NCI-H524 (cell line): Measurements from ENCODE around the gene MYPN.
A peak's percentile ranks its signal among the peaks of the same experiment; 100 is the strongest.
"Not testable (repeated sequence)": the region's sequence is repeated elsewhere in the genome, so short reads cannot be mapped to it uniquely, and the experiment has no call there.

ENCODE experiments used
- DNase-seq, 2 experiments: peaks; one replicate each; lab custom pipeline; 2025; lab: John Stamatoyannopoulos, UW

The MYPN gene

DNA sequence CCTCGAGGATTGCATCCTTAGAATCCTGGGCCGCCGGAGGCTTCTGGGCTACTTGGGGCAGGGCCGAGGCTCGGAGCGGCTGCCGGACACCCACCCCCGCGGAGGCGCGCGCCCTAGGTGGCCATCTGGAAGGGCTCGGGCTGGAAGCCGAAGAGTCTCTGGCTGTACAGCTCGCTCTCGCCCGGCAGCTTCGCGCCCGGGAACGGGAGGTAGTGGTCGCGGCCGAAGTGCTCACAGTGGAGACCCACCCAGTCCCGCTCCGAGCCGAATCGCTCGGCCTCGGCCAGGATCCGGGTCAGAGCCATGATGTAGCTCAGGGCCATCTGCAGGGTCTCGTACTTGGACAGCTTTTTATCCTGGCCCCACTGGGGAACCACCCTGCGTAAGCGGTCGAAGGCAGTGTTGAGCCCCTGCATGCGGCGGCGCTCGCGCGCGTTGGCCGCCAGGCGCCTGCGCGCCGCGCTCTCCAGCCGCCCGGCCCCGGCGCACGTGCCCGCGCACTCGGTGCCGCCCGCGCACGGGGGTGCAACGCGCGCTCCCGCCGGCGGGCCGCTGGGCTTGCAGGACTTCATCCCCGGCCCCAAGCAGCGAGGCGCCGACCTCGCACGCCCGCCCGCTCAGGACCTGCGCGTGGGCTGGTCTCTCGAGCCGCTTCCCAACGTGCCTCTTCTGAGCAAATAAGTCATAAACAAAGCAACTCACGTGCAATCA lies 122.0 kb downstream of the MYPN start:
- peak; percentile 52 to 66 for DNase-seq

DNA sequence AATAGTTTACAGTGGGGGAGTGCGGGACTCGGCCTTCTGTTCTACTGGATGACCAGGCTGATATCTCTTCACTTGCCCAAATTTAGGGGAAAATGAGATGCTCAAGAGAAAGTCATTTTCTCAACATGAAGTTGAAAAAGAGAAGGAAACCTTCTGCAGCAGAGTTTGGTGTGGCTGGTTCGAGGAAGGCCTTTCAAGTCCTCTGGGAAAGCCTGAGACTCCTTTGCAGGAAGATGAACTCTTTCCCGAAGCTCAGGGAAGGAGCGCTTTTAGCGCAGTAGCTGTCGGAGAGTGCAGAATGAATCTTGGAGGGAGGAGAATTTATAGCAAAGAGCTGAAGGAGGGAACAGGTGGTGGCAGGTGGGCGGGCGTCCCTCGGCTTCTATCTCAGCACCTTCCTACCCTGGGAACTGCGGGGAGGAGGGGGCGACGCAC lies 122.5 kb downstream of the MYPN start, which contains the start of gene ATOH7:
TSS of gene ATOH7 (minus strand) at position 297 of the 435 bp plus-strand sequence. CDS start 436 bp downstream, outside the sequence.
- peak in 1 of 2 experiments; percentile 50 for DNase-seq

DNA sequence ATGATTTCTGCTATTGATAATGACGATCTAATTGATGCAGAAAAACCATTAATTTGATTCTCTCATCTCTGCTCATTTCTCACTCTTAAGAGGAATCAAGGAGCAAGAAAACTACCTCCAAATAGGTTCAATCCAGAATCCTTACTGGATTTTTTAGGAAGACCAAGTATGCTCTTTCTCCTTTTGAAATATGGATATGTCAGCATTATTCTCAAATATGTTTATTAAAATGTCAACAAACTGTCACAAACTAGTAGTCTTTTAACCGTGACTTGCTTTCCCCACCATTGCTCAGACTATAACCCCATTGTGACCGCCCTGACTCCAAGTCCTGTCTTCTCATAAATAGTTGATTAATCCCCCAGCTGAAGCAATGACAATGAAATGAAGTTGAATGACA lies 123.8 kb downstream of the MYPN start:
- DNase-seq, result no peak

DNA sequence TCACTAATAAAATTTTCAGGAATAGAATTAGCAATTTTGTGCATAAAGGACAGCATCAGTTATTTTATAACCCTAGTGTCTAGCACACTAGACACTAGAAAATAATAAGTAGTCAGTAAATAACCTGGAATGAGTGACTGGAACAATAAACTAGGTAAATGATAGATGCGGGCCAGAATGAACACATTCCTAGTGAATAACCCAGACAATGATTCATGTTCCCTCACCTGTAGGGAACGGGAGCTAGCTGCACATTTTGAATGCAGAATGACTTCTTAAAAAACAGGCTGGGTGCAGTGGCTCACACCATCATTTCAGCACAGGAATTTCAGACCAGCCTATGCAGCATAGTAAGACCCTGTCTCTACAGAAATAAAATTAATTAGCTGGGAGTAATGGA lies 125.8 kb downstream of the MYPN start:
- no peak for DNase-seq

DNA sequence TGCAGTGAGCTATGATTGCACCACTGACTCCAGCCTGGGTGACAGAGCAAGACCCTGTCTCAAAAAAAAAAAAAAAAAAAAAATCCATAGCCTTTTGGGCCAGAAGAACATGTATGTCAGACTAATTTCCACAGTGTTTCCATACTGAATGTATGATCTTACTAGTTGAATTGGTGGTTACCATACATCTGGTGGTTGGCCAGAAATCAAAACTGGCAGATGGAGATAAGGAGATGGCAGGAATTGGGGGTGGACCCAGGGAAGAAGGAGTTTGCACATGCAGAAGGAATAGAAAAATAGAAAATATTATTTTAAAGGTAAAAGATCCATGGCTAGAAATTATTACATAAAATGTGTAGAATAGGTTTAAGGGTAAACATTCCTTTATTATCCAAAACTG lies 126.3 kb downstream of the MYPN start:
- DNase-seq, result peak; percentile 12 to 42

DNA sequence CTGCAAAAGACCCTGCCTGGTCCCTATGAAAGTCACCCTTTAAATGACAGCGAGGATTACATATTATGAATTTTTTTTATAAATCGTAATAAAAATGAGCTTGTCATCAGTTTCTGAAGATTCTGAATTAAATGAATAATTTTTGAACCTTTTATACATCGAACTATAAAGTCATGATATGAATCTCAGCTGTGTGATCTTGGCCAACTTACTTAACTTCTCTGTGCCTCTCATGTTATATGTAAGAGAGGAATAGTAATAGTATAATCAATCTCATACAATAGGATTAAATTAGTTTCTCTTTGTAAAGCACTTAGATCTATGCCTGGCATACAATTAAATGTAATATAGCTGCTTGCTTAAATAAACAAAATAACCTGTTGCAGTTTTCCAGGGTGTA lies 127.9 kb downstream of the MYPN start:
- no peak for DNase-seq

DNA sequence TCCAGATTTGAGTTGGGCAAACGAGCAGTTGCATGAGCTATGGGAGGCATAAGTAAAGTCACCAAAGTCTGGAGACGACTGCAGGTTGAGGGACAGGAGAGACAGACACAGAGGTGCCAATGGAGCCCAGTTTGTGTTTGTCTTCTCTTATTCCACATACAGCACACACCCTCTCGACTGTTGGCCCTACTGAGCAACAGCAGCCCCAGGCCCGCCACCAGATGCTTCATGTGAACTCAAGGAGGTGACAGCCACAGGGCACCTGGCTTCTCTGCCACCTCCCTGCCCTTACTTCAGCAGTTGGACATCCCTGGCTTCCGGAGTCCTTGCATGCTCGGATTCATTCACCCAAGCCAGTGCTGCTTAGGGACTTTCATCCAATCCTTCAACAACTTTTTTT lies 129.1 kb downstream of the MYPN start:
- no peak for DNase-seq

DNA sequence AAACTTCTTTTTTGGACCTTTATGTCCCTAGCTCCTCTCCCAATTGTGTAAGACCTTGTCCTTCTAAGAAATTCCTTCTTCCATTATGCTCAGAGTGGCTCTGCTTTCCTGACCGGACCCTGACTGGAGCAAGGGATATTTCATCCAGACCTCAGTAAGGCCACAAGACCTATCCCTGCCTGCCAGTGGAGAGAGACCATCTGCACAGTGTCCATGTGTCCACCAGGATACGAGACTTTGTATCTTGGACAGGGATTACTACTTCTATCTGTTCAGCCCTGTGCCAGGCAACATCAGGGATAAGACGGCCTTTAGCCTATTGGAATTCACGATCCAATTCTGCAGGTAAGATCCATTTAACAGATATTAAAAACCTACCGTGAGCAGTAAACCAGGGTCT lies 129.8 kb downstream of the MYPN start:
- DNase-seq, result no peak

DNA sequence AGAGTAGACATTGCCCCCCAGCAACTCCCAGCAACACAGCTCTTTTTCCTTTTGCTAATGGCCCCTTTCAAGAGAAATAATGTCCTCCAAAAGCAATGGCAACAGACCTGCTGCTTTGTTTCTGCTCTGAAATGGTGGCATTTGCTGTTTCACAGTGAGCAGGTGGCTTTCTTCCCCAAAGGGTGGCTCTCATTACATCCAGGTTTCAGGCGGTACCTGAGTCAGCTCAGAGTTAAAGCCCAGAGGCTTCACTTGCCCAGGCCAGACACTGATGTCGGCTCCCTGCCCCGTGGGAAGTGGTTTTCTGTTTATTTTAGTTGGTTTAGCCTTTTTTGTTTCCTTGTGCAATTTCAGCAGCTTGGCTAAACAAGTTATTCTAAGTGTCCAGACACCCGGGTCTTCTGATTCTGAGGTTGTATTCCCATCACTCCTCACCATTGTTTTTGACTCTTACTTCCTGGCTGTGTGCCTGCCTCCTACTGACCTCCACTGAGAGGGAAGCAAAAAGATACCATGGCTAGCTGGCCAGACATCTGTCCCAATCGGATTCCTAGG lies 130.4 kb downstream of the MYPN start:
- no peak for DNase-seq

DNA sequence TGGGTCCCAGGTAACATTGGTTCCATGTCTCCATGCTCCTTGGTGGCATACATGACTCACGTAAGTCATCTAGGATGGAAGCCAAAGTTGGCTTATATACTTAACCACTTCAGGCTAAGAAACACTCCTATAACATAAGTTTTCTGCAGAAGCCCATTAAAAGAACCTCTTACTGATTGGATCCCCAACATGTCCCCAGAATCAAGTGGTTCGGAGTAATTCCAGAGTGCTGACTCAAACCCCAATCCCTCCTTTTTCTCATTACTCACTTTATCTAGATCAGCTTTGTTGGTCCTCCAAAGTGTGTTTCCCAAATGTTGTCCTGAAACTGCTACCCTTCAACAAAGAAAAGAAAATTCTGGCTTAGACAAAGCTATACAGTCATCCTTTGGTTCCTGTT lies 132.8 kb downstream of the MYPN start:
- DNase-seq, result no peak

DNA sequence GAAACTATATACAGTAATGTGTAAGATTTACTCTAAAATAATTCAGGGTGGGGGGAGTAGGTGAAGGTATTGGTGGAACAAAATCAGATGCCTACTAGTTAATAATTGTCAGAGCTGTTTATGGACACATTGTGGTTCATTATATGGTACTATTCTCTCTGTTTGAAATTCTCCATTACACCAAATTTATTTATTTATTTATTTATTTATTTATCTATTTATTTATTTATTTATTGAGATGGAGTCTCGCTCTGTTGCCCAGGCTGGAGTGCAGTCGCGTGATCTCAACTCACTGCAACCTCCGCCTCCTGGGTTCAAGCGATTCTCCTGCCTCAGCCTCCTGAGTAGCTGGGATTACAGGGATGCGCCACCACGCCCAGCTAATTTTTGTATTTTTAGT lies 137.1 kb downstream of the MYPN start:
- not testable (repeated sequence) for DNase-seq

DNA sequence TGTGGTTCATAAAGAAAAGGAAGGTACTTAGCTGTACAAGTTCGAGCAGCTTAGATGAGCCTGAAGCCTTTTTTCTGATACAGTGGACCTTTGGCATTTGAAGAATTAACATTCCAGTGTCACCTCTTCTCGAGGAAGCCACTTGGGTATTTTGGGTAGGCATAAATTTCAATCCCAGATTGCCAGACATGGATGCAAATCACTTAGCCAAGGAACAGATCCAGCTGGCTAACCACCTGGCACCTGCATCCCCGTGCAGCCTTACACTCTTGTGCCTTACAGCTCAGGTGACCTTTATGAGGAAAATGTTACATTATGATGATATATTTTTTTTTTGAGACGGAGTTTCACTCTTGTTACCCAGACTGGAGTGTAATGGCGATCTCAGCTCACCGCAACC lies 138.6 kb downstream of the MYPN start:
- DNase-seq, result peak in 1 of 2 experiments; percentile 0

DNA sequence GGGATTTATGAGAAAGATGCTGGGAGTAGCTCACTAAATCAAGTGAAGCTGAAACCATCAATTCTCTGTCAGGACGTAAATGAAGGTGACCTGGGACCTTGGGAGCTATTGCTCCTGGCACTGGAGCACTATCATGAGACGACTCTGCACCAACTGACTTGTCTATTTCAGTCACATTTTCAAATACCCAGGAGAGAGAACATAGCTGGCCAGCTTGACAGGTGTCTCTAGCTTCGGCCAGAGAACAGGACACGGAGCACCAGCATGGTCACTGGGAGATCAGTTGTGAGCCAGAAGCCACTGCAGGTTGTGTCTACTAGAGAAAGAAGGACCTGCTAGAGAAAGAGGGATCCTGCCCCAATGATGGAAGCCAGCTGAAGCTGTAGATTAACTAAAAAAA lies 140.0 kb downstream of the MYPN start:
- no peak for DNase-seq

DNA sequence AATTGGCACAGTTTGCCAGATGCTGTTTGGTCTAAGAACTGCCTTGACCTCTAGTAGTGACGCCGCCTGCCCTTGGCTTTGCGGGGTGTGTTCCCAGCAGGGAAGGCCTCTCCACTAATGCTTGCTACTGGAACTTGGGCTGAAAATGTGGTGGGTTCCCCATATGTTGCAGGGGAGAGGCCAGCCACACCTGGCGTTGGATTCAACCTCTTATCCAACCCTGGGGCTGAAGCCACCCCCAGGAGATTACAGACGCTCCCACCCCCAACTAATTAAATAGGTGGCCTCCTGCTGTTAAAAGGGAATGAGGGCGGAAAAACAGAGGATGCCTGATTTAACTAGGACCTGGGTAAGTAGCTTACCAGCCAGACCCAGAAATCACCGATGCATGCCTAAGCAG lies 141.9 kb downstream of the MYPN start:
- DNase-seq, result peak; percentile 85 to 92

DNA sequence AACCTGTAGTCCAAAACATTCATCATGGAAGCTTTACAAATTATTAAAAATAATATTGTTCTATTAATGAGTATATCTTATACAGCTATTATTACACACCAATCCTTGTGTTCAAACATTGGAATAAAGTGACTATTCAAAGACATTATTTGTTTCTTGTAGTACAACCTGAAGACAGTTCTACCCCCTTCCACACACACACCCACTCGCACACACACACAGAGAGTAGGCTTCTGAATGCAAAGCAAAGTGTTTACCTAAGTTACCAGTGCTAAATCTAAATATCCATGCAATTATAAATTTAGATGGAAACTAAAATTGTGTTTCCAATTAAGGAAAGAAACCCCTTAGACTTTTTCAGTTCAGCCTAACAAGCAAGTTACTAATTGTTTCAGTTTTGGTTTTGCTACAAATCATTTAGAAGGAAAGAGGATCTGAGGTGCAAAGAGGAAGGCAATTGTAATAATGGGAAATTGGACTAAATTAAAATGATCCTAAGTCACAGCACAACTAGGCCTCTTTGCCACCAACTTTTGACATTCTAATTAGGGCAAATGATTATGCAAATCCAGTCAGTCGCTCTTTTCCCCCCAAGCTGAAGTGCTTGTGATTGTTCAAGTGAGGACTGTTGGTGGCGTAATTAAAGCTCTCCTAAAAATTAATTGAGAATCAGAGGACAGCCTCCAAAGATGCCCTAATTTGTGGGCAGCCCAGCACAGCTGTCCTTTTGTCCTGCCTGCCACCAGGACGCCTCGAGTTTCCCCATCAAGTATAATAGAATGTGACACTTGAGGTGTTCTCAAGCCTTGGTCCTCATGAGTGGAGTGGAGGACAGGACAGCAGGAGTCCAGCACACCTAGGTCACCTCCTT lies 142.6 kb downstream of the MYPN start:
- peak; percentile 16 to 46 for DNase-seq

DNA sequence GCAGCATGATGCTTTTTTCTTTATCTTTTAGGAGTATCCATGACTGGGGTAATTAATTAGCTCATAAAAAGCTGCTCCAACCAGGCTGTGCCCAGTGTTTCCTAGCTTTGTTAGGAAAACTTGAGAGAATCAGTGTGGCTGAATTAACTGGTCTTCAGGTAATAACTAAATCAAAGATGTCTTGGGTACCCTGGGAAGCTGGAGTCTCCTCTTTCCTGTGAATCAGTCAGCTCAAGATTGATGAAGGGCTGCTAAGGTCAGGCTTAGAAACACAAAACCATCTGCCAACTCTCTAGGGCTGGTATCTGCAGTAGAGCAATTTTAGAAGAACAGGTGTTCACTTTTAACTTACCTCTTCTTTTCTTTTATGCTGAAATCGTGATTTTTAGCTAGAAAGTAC lies 144.1 kb downstream of the MYPN start:
- peak; percentile 9 to 60 for DNase-seq

DNA sequence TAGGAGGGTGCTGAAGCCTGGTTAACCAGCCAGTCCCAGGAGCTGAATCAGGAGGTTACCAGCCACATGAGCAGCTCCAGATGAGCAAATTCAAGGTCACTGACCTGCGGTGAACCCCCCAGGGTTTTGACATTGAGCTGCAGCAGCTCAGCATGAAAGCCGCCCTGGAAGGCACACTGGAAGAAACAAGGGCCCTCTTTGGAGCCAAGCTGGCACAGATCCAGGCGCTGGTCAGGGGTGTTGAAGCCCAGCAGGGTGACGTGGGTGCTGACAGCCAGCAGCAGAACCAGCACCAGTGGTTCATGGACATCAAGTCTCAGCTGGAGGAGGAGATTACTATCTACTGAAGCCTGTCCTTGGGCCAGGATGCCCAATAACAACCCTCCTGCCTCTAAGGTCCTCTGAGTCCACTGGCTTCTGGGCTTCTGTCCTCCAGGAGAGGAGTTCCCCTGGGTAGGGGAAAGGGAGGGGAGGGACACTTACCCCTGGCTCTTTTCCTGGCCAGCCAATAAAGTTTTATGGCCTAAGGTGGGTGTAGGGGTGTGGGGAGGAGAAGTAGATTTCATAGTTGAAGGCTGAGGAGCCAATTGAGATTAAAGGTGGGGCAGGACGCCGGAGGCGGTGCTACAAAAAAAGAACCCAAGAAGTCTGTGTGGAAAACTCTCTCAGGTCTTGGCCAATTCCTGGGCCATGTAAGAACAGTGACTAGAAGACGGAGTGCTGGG lies 152.0 kb downstream of the MYPN start:
- no peak for DNase-seq
